ENCODE data around the gene MYO7A. TPM values are rescaled to one million over a fixed set of nuclear protein-coding genes. Genes with fewer than 3 reads are reported as not detected.

MYO7A gene
- total RNA-seq, 2 experiments from 2014 or later: 0.61 to 0.63 TPM

DNA sequence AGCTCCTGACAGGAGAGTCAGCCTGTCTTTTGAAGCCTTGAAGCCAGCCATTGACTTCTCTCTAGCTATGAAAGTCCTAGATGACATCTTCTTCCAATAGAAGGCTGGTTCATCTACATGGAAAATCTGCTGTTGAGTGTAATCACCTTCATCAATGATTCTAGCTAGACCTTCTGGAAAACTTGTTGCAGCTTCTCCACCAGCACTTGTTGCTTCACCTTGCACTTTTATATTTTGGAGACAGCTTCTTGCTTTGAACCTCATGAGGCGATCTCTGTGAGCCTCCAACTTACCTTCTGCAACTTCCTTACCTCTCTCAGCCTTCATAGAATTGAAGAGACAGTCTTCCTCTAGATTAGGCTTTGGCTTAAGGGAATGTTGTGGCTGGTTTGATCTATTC is 58.3 kb downstream of the MYO7A start:
- POLR2A ChIA-PET: no interaction called here
- no peak for ATAC-seq (ENCODE audit: poor library complexity)
- TF ChIP-seq CTCF (IDR thresholded peaks at IDR 0.05): no peak

DNA sequence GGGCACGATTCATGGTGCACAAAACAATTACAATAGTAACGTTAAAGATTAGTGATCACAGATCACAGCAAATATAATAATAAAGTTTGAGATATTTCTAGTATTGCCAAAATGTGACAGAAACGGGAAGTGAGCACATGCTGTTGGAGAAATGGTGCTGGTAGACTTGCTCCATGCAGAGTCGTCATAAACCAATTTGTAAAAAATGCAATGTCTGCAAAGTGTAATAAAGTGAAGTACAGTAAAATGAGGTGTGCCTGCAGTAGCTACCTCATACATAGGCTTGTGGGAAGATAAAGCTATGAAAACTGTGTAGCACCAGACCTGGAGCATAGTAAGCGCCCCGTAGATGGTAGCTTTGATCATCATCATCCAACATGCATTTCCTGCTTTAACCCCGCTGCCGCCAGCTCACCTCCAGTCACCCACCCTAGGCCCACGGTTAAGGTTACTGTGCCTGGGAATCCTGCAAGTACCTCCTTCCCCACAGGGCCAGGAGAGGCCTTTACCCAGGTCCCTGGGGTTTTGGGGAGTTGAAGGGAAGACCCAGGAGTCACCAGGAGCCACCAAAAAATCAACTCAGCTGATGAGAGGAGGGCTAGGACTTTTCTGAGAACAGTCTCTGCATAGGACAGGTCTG is 59.2 kb downstream of the MYO7A start:
- ChIA-PET CTCF (interaction anchor here (4.1 kb wide), 1 partner anchor 60 kb away, joined by 23 read pairs; the partner anchor contains the start of gene MYO7A), POLR2A (no interaction called here)
- H3K27me3 Mint-ChIP-seq: no peaks in the 10 kb centered on the region
- ATAC-seq (ENCODE audit: poor library complexity): no peak
- no peak overlapping the region for H3K4me3 ChIP-seq (ENCODE audit: low read length)
- H3K9me3 Mint-ChIP-seq: no peaks in the 10 kb centered on the region
- H3K9me3 ChIP-seq (ENCODE audit: control insufficient read depth in 1 of 2, insufficient read depth in 1 of 2, low read length in 2 of 2): no peaks in the 10 kb centered on the region
- DNase-seq: no peak
- no peaks in the 10 kb centered on the region for H3K36me3 Mint-ChIP-seq (ENCODE audit: low read depth)
- no peaks in the 10 kb centered on the region for H3K4me1 ChIP-seq (ENCODE audit: insufficient read depth, low read length)
- no peak overlapping the region for H3K27ac Mint-ChIP-seq
- H3K27me3 ChIP-seq (ENCODE audit: control insufficient read depth in 1 of 2, insufficient read depth in 2 of 2, low read length in 2 of 2): no peaks in the 10 kb centered on the region
- no peak overlapping the region for H3K27ac ChIP-seq (ENCODE audit: low read depth in 1 of 2, low read length in 2 of 2)
- no peaks in the 10 kb centered on the region for H3K36me3 ChIP-seq (ENCODE audit: insufficient read depth, low read length)
- no peaks in the 10 kb centered on the region for H3K4me1 Mint-ChIP-seq (ENCODE audit: low read depth)
- TF ChIP-seq CTCF (IDR thresholded peaks at IDR 0.05): no peak
- H3K4me3 Mint-ChIP-seq: no peak overlapping the region
- intact Hi-C loops (cut with DNase I, micrococcal nuclease): loop anchor here in 1 of 2 experiments (5.0 kb wide), 1 partner anchor 140 kb away; no protein-coding TSS in a partner anchor

More for the DNA sequence above, 58.3 kb downstream of the MYO7A start:
- Mint-ChIP-seq H3K9me3 (no peaks in the 10 kb centered on the region), H3K27ac (no peak overlapping the region), H3K36me3 (ENCODE audit: low read depth) (no peaks in the 10 kb centered on the region), H3K4me1 (ENCODE audit: low read depth) (no peaks in the 10 kb centered on the region), H3K27me3 (no peaks in the 10 kb centered on the region), H3K4me3 (no peak overlapping the region)
- intact Hi-C loops (cut with DNase I, micrococcal nuclease): loop anchor here in 1 of 2 experiments (5.0 kb wide), 1 partner anchor 139 kb away; no protein-coding TSS in a partner anchor
- CTCF ChIA-PET: interaction anchor here (4.1 kb wide), 1 partner anchor 59 kb away, joined by 23 read pairs; the partner anchor contains the start of gene MYO7A
- no peak for DNase-seq
- Histone ChIP-seq H3K27me3 (ENCODE audit: control insufficient read depth in 1 of 2, insufficient read depth in 2 of 2, low read length in 2 of 2) (no peaks in the 10 kb centered on the region), H3K4me1 (ENCODE audit: insufficient read depth, low read length) (no peaks in the 10 kb centered on the region), H3K4me3 (ENCODE audit: low read length) (no peak overlapping the region), H3K9me3 (ENCODE audit: control insufficient read depth in 1 of 2, insufficient read depth in 1 of 2, low read length in 2 of 2) (no peaks in the 10 kb centered on the region), H3K36me3 (ENCODE audit: insufficient read depth, low read length) (no peaks in the 10 kb centered on the region), H3K27ac (ENCODE audit: low read depth in 1 of 2, low read length in 2 of 2) (no peak overlapping the region)

DNA sequence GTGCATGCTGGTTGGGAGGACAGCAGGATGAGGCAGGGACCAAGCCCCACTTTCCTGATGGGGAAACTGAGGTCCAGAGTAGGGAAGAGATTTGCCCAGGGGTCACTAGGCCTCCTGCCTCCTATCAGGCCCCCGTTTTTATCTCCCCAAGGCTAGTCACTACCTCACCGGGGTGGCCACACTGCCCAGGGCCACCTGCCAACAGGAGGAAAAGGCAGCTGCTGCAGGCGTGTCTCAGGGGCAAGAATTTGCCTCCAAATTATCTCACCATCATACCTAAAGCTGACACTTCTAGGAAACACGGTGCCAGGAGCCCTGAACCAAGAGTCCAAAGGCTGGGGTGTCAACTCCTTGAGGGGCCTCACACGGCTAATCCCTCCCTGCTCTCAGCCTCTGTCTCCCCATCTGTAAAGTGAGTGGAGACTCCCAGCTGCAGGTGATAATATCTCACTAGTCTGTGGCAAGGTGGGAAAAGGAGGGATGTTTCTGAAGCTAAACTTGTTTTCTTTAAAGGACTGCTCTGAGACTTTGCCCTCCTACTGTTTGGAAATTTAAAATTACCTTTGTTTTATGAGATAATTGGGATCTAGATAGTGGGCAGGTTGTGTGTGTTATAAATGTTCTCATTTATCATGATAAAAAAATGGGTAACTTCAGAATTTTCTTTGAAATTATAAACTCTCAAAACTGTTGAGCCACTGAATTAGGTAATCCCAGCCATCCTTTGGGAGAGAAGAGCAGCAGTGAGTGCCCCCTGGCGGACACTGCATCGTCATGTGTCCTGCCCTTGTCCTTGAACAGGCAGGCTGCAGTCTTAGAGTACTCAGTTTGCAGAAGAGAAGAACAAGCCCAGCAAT is 60.0 kb downstream of the MYO7A start:
- no peaks in the 10 kb centered on the region for H3K9me3 Mint-ChIP-seq
- intact Hi-C loops (cut with DNase I, micrococcal nuclease): loop anchor here (1.0 to 5.0 kb wide), 3 partner anchors 61 to 141 kb away; no protein-coding TSS in a partner anchor
- H3K36me3 Mint-ChIP-seq (ENCODE audit: low read depth): no peaks in the 10 kb centered on the region
- no peaks in the 10 kb centered on the region for H3K4me1 Mint-ChIP-seq (ENCODE audit: low read depth)
- DNase-seq: peak; percentile 29 to 78 (median 49)
- Histone ChIP-seq H3K36me3 (ENCODE audit: insufficient read depth, low read length) (no peaks in the 10 kb centered on the region), H3K9me3 (ENCODE audit: control insufficient read depth in 1 of 2, insufficient read depth in 1 of 2, low read length in 2 of 2) (no peaks in the 10 kb centered on the region), H3K27ac (ENCODE audit: low read depth in 1 of 2, low read length in 2 of 2) (no peak overlapping the region), H3K4me1 (ENCODE audit: insufficient read depth, low read length) (no peaks in the 10 kb centered on the region), H3K27me3 (ENCODE audit: control insufficient read depth in 1 of 2, insufficient read depth in 2 of 2, low read length in 2 of 2) (no peaks in the 10 kb centered on the region), H3K4me3 (ENCODE audit: low read length) (no peak overlapping the region)
- ChIA-PET POLR2A (no interaction called here), CTCF (interaction anchor here (0.7 to 4.1 kb wide), 2 partner anchors 61 to 141 kb away, joined by 3 to 23 read pairs; partner anchors contain the start of gene MYO7A)
- no peak overlapping the region for H3K27ac Mint-ChIP-seq
- TF ChIP-seq CTCF (IDR thresholded peaks at IDR 0.05): peak; percentile 78
- no peaks in the 10 kb centered on the region for H3K27me3 Mint-ChIP-seq
- H3K4me3 Mint-ChIP-seq: no peak overlapping the region
- ATAC-seq (ENCODE audit: poor library complexity): peak; percentile 65

All from CD4-positive, alpha-beta T cell (primary cell).